Hepatocyte (in vitro differentiated cells): ENCODE measurements around the gene RADIL. TPM values are rescaled to one million over a fixed set of nuclear protein-coding genes. Genes with fewer than 3 reads are reported as not detected.

Source experiments
- DNase-seq: peaks from one replicate; pipeline ENCODE4 v3.0.0-alpha.2; 2016; ENCODE audit warnings: low spot score
- H2AFZ ChIP-seq: fragments of 200-600 bp; sonication (generic); 2 replicates; pipeline ENCODE4 v1.6.0; 2016; ENCODE audit warnings: antibody characterized with exemption, mild to moderate bottlenecking
- H3K27ac ChIP-seq: fragments of 200-600 bp; sonication (generic); 2 replicates; pipeline ENCODE4 v1.5.1; 2016; ENCODE audit warnings: mild to moderate bottlenecking
- H3K27me3 ChIP-seq: fragments of 200-600 bp; sonication (generic); 2 replicates; pipeline ENCODE4 v1.6.1; 2016
- H3K36me3 ChIP-seq: fragments of 200-600 bp; sonication (generic); replicated peaks from 2 replicates; pipeline ENCODE4 v1.5.1; 2016; ENCODE audit warnings: low read depth; ENCODE audit not compliant: insufficient read depth
- H3K4me1 ChIP-seq: fragments of 200-600 bp; sonication (generic); 2 replicates; pipeline ENCODE4 v1.5.1; 2016; ENCODE audit warnings: mild to moderate bottlenecking, moderate library complexity; ENCODE audit not compliant: insufficient read depth
- H3K4me2 ChIP-seq: fragments of 200-600 bp; sonication (generic); 2 replicates; pipeline ENCODE4 v1.6.0; 2016
- H3K4me3 ChIP-seq: fragments of 200-600 bp; sonication (generic); 2 replicates; pipeline ENCODE4 v1.5.1; 2016; ENCODE audit warnings: mild to moderate bottlenecking
- H3K79me2 ChIP-seq: fragments of 200-600 bp; sonication (generic); 2 replicates; pipeline ENCODE4 v1.6.0; 2017; ENCODE audit warnings: mild to moderate bottlenecking
- H3K9me2 ChIP-seq: fragments of 200-600 bp; sonication (generic); replicated peaks from 2 replicates; pipeline ENCODE4 v1.6.0; 2017; ENCODE audit warnings: mild to moderate bottlenecking; ENCODE audit not compliant: insufficient read depth
- H3K9me3 ChIP-seq: fragments of 200-600 bp; sonication (generic); 2 replicates; pipeline ENCODE4 v1.5.1; 2016; ENCODE audit warnings: low read depth, mild to moderate bottlenecking
- H4K20me1 ChIP-seq: fragments of 200-600 bp; sonication (generic); 2 replicates; pipeline ENCODE4 v1.6.0; 2016; ENCODE audit warnings: mild to moderate bottlenecking; ENCODE audit not compliant: insufficient read depth, poor library complexity, severe bottlenecking
- EZH2 ChIP-seq: fragments of 200-600 bp; sonication (generic); IDR thresholded peaks from 2 replicates; pipeline ENCODE4 v1.6.1; 2016; ENCODE audit warnings: antibody characterized with exemption, mild to moderate bottlenecking, borderline replicate concordance
- EZH2phosphoT487 ChIP-seq: fragments of 200-600 bp; sonication (generic); IDR thresholded peaks from one replicate; pipeline ENCODE4 v1.6.1; 2018; ENCODE audit warnings: antibody characterized with exemption, mild to moderate bottlenecking, low read depth, moderate library complexity; ENCODE audit not compliant: unreplicated experiment, severe bottlenecking
- WGBS: methylation state at CpG from one replicate; pipeline ENCODE4 v1.1.6; 2016; ENCODE audit warnings: low lambda C conversion rate; ENCODE audit errors: missing lambda C conversion rate; 5-methylcytosine and 5-hydroxymethylcytosine counted together
- polyA plus RNA-seq: library from polyadenylated mRNA; unstranded; fragments of >200 nt; fragmentation: Nextera tagmentation; extraction: Ambion mirVana; gene quantifications from 2 replicates; pipeline ENCODE4 v1.2.1, GENCODE V29; 2016
- total RNA-seq: library from RNA; depleted of rRNA; stranded (reverse); fragments of >200 nt; gene quantifications from 2 replicates; pipeline ENCODE4 v1.2.3, GENCODE V29; 2014
- TF ChIP-seq, protein P1 (sequence below): fragments of 200-600 bp; sonication (generic); IDR thresholded peaks from 2 replicates; pipeline ENCODE4 v1.5.1; 2016; ENCODE audit warnings: antibody characterized with exemption, mild to moderate bottlenecking; ENCODE audit not compliant: poor library complexity

Gene RADIL
- total and polyA plus RNA-seq, 2 experiments from 2014 or later, result 0.53 to 0.60 TPM

DNA sequence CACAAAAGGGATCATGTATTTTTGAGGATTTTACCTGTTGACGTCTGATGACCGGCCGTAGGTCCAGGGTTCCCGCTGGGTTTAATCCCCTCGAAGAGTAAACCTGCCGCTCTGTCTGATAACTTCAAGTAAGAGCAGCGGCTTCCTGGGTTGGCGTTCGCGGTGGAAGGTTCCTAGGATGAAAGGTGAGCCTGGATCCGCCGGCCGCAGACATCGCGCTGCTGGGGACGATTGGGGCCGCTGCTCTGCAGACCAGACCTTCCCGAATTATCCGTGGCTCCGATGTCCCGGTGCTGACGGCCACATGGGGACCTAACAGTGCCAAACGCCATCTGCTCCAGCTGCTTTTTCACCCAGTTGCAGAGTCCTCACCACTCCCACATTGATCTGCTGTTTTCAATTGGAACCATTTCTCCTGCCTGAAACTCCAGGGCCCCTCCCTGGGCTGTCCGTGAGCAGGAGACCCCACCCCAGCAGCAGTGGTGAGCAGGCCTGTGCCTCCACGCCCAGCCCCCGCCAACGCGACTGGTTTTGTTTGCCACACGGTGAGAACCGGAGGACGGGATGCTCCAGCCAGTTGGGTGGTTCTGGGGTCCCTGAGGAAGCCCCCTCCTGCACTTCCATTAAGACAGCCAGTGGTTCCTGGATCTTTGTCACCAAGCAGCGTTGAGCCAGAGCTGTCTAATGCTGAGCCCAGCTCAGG, 120.3 kb downstream of the RADIL start:
- no peak overlapping the region for H3K4me2 ChIP-seq
- TF ChIP-seq, protein P1, sequence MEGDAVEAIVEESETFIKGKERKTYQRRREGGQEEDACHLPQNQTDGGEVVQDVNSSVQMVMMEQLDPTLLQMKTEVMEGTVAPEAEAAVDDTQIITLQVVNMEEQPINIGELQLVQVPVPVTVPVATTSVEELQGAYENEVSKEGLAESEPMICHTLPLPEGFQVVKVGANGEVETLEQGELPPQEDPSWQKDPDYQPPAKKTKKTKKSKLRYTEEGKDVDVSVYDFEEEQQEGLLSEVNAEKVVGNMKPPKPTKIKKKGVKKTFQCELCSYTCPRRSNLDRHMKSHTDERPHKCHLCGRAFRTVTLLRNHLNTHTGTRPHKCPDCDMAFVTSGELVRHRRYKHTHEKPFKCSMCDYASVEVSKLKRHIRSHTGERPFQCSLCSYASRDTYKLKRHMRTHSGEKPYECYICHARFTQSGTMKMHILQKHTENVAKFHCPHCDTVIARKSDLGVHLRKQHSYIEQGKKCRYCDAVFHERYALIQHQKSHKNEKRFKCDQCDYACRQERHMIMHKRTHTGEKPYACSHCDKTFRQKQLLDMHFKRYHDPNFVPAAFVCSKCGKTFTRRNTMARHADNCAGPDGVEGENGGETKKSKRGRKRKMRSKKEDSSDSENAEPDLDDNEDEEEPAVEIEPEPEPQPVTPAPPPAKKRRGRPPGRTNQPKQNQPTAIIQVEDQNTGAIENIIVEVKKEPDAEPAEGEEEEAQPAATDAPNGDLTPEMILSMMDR, result no peak
- no peaks in the 10 kb centered on the region for H3K4me1 ChIP-seq
- H3K4me3 ChIP-seq, result no peak overlapping the region
- no peak for DNase-seq
- H3K36me3 ChIP-seq, result no peaks in the 10 kb centered on the region
- no peaks in the 10 kb centered on the region for H3K27me3 ChIP-seq
- H3K9me3 ChIP-seq, result no peaks in the 10 kb centered on the region
- WGBS, result 97% methylated on average over 32 of the region's 32 CpGs
- H3K9me2 ChIP-seq, result no peaks in the 10 kb centered on the region
- H3K79me2 ChIP-seq, result no peaks in the 10 kb centered on the region
- no peaks in the 10 kb centered on the region for H4K20me1 ChIP-seq
- no peak overlapping the region for H2AFZ ChIP-seq
- H3K27ac ChIP-seq, result no peak overlapping the region

DNA sequence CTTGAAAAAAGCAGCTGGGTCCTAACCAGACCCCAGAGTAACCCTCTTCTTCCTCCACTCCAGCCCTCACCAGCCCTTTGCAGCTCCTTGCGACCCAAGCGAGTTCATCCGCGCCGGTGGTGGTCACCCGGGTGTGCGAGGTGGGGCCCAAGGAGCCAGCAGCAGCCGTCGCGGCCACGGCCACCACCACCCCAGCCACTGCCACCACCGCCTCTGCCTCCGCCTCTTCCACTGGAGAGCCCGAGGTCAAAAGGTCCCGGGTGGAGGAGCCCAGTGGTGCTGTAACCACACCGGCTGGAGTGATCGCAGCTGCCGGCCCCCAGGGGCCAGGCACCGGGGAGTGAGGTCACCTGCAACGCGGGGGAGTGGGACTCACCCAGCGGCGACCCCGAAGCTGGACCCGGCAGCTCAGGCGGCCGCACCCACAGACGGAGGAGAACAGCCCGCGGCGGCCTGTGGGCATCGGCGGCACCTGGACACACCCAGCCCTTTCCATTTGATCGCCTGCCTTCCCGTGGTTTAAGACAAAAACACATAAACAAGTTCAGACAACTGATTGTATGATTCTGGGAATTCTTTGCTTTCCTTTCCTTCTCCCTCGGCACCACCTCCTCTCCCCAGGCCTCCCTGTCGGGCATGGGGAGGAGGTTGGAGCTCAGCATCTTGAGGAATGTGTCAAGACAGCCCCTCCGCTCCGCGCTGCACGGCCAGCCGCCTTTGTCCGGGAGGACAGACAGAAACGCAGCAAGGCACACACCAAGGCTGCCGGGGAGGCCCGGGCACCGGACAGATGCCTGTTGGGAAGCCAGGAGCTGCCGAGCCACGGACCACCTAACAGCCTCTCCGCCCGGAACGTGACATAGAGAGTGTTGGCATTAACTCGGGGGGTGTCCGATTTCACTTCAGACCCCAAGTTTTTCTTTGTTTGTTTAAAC, 121.1 kb downstream of the RADIL start:
- no peaks in the 10 kb centered on the region for H3K36me3 ChIP-seq
- 98% methylated on average over 51 of the region's 54 CpGs for WGBS

DNA sequence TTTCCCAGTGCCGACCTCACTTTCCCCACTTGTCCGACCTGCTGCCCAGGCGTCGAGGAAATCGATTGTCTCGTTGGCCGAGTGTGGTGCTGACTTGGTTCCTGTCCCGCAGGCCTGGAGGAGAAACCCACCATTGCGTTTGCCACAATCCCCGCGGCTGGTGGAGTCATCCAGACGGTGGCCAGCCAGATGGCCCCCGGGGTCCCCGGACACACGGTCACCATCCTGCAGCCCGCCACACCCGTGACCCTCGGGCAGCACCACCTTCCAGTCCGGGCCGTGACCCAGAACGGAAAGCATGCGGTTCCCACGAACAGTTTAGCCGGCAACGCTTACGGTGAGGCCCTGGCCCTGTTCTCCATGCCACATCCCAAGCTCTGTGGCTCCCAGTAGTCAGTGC, 122.6 kb downstream of the RADIL start:
- Histone ChIP-seq H4K20me1 (no peaks in the 10 kb centered on the region), H3K4me2 (no peak overlapping the region), H3K9me3 (no peaks in the 10 kb centered on the region), H3K4me3 (no peak overlapping the region), H3K36me3 (no peaks in the 10 kb centered on the region), H2AFZ (no peak overlapping the region), H3K27ac (no peak overlapping the region), H3K9me2 (no peaks in the 10 kb centered on the region), H3K79me2 (no peaks in the 10 kb centered on the region), H3K4me1 (no peaks in the 10 kb centered on the region), H3K27me3 (no peaks in the 10 kb centered on the region)
- no peak for TF ChIP-seq EZH2
- TF ChIP-seq EZH2phosphoT487, result no peak
- TF ChIP-seq, protein P1, result no peak
- no peak for DNase-seq
- WGBS, result 98% methylated on average over 26 of the region's 26 CpGs

More for the DNA sequence above, 121.1 kb downstream of the RADIL start:
- Histone ChIP-seq H3K4me1 (no peaks in the 10 kb centered on the region), H3K9me3 (no peaks in the 10 kb centered on the region), H3K4me2 (no peak overlapping the region), H3K4me3 (no peak overlapping the region), H3K27ac (no peak overlapping the region), H3K9me2 (no peaks in the 10 kb centered on the region), H2AFZ (no peak overlapping the region), H4K20me1 (no peaks in the 10 kb centered on the region), H3K27me3 (no peaks in the 10 kb centered on the region), H3K79me2 (no peaks in the 10 kb centered on the region)
- TF ChIP-seq EZH2, result no peak
- TF ChIP-seq, protein P1, result no peak
- no peak for TF ChIP-seq EZH2phosphoT487
- no peak for DNase-seq
